Upper lobe of left lung (tissue), 6 donors: ENCODE measurements around the gene TF. TPM values are rescaled to one million over a fixed set of nuclear protein-coding genes. Genes with fewer than 3 reads are reported as not detected.

ENCODE experiments used
- ATAC-seq, 2 donors: fragments of 200-7000 bp; cut with Tn5 transposase; one replicate each; pipeline ENCODE4 v1.9.1; 2022; ENCODE audit warnings: mild to moderate bottlenecking in 2 of 2, moderate library complexity in 2 of 2; ENCODE audit not compliant: low FRiP score in 2 of 2
- DNase-seq, 2 donors: peaks; one replicate each; pipeline ENCODE4 v3.0.0-alpha.2; 2019 to 2020
- H3K27ac ChIP-seq, 4 donors: fragments of 200-600 bp; sonication (generic); one replicate each; pipeline ENCODE4 v1.5.1; 2016 to 2019
- H3K27me3 ChIP-seq, 4 donors: fragments of 200-600 bp; sonication (generic); one replicate each; pipeline ENCODE4 v1.5.1; 2017 to 2019
- H3K36me3 ChIP-seq, 4 donors: fragments of 200-600 bp; sonication (generic); one replicate each; pipeline ENCODE4 v1.5.1; 2016 to 2019
- H3K4me1 ChIP-seq, 4 donors: fragments of 200-600 bp; sonication (generic); one replicate each; pipeline ENCODE4 v1.5.1; 2018 to 2019
- H3K4me3 ChIP-seq, 4 donors: fragments of 200-600 bp; sonication (generic); one replicate each; pipeline ENCODE4 v1.5.1; 2017 to 2019; ENCODE audit warnings: mild to moderate bottlenecking in 2 of 4, moderate library complexity in 1 of 4
- H3K9me3 ChIP-seq, 4 donors: fragments of 200-600 bp; sonication (generic); one replicate each; pipeline ENCODE4 v1.5.1; 2018 to 2019
- EP300 ChIP-seq, 4 donors: sonication (generic); formaldehyde crosslinking; IDR thresholded peaks; one replicate each; pipeline ENCODE4 v1.5.1; 2017; ENCODE audit warnings: antibody characterized with exemption in 4 of 4, control low read depth in 2 of 4
- POLR2A ChIP-seq, 4 donors: fragments of 450-650 bp; IDR thresholded peaks; one replicate each; pipeline ENCODE4 v1.5.1; 2016 to 2017; ENCODE audit warnings: antibody characterized with exemption in 4 of 4, mild to moderate bottlenecking in 2 of 4
- POLR2AphosphoS5 ChIP-seq, 2 donors: sonication (generic); formaldehyde crosslinking; IDR thresholded peaks; one replicate each; pipeline ENCODE4 v1.5.1; 2017; ENCODE audit warnings: antibody characterized with exemption in 2 of 2
- WGBS, 2 donors: methylation state at CpG; one replicate each; pipeline ENCODE4 v1.1.5; 2017 to 2018; 5-methylcytosine and 5-hydroxymethylcytosine counted together
- total RNA-seq, 6 donors: library from RNA; depleted of rRNA in 4 of 6; stranded (reverse); fragments of >200 nt in 4 of 6; gene quantifications; one replicate each; pipeline versions ENCODE4 v1.1.0 to v1.2.1, GENCODE V29; 2016 to 2021
- TF ChIP-seq, protein P1 (sequence below), 6 experiments: fragments of 450-650 bp in 4 of 6; fragments of 200-600 bp in 2 of 6; sonication (generic) in 2 of 6; IDR thresholded peaks; one replicate each; pipeline ENCODE4 v1.5.1; 2016 to 2019; ENCODE audit warnings: antibody characterized with exemption in 6 of 6
- donor health status: DM: no; HTN: no; CAD: no; lungs with moderate emphysema.
- donor health status: DM: no; HTN: yes; CAD: no; lungs with severe emphysema.

TF gene
- total RNA-seq, 6 donors from 2014 or later: 0.61 to 15.5 (median 3.7) TPM

DNA sequence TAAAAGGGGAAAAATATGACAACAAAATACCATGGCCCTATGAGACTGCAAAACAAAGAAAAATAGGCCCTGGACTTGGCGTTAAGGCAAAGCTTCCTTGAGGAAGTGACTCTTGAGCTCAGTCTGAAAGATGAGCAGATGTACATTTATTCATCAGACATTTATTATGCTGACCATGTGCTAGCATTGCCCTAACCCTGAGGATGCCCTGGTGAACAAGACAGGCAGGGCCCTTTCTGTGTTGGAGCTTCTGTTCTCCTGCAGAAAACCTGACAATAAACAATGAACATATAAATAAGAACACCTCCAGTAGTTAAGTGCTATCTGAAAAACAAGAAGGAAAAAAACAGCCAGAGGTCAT, 12.4 kb downstream of the TF start:
- ATAC-seq (no peak), DNase-seq (no peak)
- Histone ChIP-seq H3K27ac (no peak overlapping the region), H3K36me3 (no peaks in the 10 kb centered on the region), H3K4me3 (no peak overlapping the region), H3K4me1 (no peaks in the 10 kb centered on the region), H3K27me3 (no peaks in the 10 kb centered on the region), H3K9me3 (no peaks in the 10 kb centered on the region)
- WGBS, 2 donors: 75 to 81% methylated on average over 1 of the region's 1 CpG
- TF ChIP-seq EP300 (IDR thresholded peaks at IDR 0.05): no peak
- no peak for TF ChIP-seq POLR2A (IDR thresholded peaks at IDR 0.05)
- TF ChIP-seq, protein P1, sequence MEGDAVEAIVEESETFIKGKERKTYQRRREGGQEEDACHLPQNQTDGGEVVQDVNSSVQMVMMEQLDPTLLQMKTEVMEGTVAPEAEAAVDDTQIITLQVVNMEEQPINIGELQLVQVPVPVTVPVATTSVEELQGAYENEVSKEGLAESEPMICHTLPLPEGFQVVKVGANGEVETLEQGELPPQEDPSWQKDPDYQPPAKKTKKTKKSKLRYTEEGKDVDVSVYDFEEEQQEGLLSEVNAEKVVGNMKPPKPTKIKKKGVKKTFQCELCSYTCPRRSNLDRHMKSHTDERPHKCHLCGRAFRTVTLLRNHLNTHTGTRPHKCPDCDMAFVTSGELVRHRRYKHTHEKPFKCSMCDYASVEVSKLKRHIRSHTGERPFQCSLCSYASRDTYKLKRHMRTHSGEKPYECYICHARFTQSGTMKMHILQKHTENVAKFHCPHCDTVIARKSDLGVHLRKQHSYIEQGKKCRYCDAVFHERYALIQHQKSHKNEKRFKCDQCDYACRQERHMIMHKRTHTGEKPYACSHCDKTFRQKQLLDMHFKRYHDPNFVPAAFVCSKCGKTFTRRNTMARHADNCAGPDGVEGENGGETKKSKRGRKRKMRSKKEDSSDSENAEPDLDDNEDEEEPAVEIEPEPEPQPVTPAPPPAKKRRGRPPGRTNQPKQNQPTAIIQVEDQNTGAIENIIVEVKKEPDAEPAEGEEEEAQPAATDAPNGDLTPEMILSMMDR (IDR thresholded peaks at IDR 0.05): no peak
- no peak for TF ChIP-seq POLR2AphosphoS5 (IDR thresholded peaks at IDR 0.05)

DNA sequence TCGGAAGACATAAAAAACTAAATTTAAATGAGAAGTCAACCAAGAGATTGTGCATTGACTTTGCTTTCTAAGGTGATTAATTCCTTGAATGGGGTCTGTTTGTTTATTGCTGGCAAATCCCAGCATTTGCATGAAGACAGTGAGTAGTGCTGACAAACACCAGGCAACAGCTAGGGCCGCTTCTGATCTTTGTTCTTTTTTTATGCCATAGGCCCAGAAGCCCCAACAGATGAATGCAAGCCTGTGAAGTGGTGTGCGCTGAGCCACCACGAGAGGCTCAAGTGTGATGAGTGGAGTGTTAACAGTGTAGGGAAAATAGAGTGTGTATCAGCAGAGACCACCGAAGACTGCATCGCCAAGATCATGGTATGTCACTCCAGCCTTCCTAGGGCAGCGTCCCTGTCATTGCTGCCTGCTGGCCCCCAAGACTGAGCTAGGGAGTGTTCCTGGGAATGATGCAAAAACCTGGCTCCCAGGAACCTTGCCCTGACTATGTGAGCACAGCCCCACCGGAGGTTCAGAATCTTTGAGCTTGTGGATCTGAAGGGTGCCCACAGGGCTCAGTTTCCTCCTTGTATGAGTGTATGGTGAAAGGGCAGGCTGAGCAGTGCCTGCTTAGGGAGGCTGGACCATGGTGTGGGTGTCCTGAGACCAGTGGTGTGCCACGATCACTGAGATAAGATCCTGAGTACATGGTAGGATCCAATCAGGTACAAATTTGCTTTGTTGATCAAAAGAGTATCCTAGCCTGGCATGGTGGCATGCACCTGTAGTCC, 13.0 kb downstream of the TF start:
- no peak overlapping the region for H3K27ac ChIP-seq
- DNase-seq: no peak
- ATAC-seq: no peak
- 86 to 88% methylated on average over 7 to 9 of the region's 9 CpGs for WGBS, 2 donors
- H3K4me1 ChIP-seq: no peaks in the 10 kb centered on the region
- H3K36me3 ChIP-seq: no peaks in the 10 kb centered on the region
- no peaks in the 10 kb centered on the region for H3K27me3 ChIP-seq
- H3K9me3 ChIP-seq: no peaks in the 10 kb centered on the region
- no peak for TF ChIP-seq POLR2A (IDR thresholded peaks at IDR 0.05)
- no peak for TF ChIP-seq EP300 (IDR thresholded peaks at IDR 0.05)
- TF ChIP-seq POLR2AphosphoS5 (IDR thresholded peaks at IDR 0.05): no peak
- TF ChIP-seq, protein P1 (IDR thresholded peaks at IDR 0.05): no peak
- H3K4me3 ChIP-seq: no peak overlapping the region

DNA sequence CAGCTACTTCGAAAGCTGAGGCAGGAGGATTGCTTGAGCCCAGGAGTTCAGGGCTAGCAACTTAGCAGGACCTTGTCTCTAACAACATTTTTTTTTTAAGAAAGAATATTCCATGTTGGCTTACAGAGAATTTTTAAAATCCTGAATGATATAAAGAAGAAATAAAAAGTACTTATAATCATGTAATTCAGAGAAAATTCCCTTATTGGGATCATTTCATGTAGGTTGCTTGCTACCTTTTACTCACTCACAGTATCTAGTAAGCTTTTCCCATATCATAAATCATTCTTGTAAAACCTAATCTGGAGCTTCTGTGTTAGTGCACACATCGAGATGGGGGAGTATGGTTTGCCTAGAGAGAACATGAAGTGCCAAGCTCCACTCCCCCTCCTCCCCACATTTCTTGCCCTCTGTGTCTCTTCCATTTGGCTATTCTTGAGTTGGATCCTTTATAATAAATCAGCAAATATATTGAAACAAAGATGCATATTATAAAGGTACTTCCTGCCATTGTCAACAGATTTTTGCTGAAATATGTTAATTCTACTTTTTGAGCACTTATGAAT, 13.6 kb downstream of the TF start:
- Histone ChIP-seq H3K36me3 (no peaks in the 10 kb centered on the region), H3K9me3 (no peaks in the 10 kb centered on the region), H3K4me1 (no peaks in the 10 kb centered on the region), H3K4me3 (no peak overlapping the region), H3K27ac (no peak overlapping the region), H3K27me3 (no peaks in the 10 kb centered on the region)
- DNase-seq: no peak
- ATAC-seq: no peak
- 72 to 83% methylated on average over 2 of the region's 2 CpGs for WGBS, 2 donors
- TF ChIP-seq POLR2A (IDR thresholded peaks at IDR 0.05) (no peak), POLR2AphosphoS5 (IDR thresholded peaks at IDR 0.05) (no peak), EP300 (IDR thresholded peaks at IDR 0.05) (no peak)
- TF ChIP-seq, protein P1 (IDR thresholded peaks at IDR 0.05): no peak

DNA sequence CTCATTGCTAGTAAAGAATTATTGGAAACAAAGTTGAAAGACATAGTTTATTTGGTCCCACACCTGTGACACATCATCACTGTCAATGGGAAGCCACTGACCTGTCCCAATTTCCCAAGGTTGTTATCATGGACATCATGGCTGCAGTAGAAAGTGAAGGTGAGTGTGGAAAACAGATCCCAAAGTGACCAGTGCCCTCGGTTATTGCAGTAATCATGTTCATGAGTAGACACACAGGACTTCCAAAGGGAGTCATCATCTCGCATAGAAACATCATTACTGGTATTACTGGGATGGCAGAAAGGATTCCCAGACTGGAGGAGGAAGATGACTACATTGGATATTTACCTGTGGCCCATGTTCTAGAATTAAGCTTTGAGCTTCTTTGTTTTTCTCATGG, 14.7 kb downstream of the TF start:
- no peaks in the 10 kb centered on the region for H3K27me3 ChIP-seq
- no peaks in the 10 kb centered on the region for H3K36me3 ChIP-seq
- TF ChIP-seq POLR2AphosphoS5 (IDR thresholded peaks at IDR 0.05): no peak
- TF ChIP-seq EP300 (IDR thresholded peaks at IDR 0.05): no peak
- no peak for TF ChIP-seq POLR2A (IDR thresholded peaks at IDR 0.05)
- H3K9me3 ChIP-seq: no peaks in the 10 kb centered on the region
- 88 to 90% methylated on average over 2 of the region's 2 CpGs for WGBS, 2 donors
- no peak overlapping the region for H3K4me3 ChIP-seq
- no peaks in the 10 kb centered on the region for H3K4me1 ChIP-seq
- DNase-seq (no peak), ATAC-seq (no peak)
- no peak overlapping the region for H3K27ac ChIP-seq

DNA sequence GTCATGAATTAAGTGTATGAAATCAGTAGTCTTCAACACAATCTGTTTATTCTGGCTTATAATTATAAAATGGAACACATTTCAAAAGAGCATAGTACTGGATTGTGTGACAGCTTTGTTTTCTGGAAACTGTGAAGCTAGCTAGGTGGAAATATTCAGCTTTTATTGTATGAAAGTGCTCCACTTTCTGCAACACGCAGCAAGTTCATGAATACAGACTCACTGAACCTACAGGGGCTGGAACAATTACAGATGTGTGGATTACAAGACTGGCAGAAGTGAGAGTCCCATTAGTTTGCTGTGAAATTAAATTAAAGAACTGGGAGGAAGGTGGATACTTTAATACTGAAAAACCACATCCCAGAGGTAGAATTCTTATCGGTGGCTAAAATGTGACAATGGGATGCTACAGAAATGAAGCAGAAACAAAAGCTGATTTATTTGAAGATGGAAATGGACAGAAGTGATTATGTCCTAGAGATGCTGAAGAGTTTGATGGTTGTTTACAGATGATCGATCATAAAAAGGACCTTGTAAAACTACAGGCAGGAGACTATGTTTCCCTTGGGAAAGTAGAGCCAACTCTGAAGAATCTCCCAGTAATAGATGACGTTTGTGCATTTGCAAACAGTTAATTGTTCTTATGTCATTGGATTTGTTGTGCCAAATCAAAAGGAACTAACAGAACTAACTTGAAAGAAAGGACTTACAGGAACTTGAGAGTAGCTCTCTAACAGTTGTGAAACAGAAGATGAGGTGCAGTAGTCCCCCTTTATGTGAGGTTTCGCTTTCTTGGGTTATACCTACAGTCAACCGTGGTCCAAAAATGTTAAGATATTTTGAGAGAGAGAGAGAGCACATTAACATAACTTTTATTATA, 15.7 kb downstream of the TF start:
- H3K4me3 ChIP-seq: no peak overlapping the region
- H3K27me3 ChIP-seq: no peaks in the 10 kb centered on the region
- DNase-seq: no peak
- H3K27ac ChIP-seq: no peak overlapping the region
- no peaks in the 10 kb centered on the region for H3K9me3 ChIP-seq
- no peaks in the 10 kb centered on the region for H3K4me1 ChIP-seq
- whole genome bisulfite sequencing, 2 donors: 78 to 82% methylated on average over 6 of the region's 6 CpGs
- ATAC-seq: no peak
- TF ChIP-seq POLR2A (IDR thresholded peaks at IDR 0.05): no peak
- no peak for TF ChIP-seq POLR2AphosphoS5 (IDR thresholded peaks at IDR 0.05)
- TF ChIP-seq EP300 (IDR thresholded peaks at IDR 0.05): no peak
- TF ChIP-seq, protein P1 (IDR thresholded peaks at IDR 0.05): no peak
- no peaks in the 10 kb centered on the region for H3K36me3 ChIP-seq
